ENCODE measurements around the gene SNX4.

DNA sequence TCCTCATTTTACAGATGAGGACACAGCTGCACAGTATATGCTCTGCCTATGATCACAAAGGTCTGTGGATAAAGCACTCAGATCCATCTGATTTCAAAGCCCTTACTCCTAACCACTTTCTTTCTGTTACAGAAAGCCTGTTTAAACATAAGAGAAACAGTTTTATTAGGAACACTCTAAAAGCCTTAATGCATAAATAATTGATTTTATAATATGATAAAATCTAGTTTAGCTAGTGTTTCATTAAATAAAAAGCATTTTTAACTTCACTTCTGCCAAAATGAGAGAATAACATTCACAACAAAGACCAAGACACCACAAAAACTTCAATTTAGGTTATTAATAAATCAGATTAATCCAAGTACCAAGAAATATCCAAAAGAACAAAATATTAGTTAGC is 21.4 kb downstream of the SNX4 start:
- no peak for TF ChIP-seq EP300 (IDR thresholded peaks at IDR 0.05)
- TF ChIP-seq POLR2A (IDR thresholded peaks at IDR 0.05) = no peak
- TF ChIP-seq, protein P1, sequence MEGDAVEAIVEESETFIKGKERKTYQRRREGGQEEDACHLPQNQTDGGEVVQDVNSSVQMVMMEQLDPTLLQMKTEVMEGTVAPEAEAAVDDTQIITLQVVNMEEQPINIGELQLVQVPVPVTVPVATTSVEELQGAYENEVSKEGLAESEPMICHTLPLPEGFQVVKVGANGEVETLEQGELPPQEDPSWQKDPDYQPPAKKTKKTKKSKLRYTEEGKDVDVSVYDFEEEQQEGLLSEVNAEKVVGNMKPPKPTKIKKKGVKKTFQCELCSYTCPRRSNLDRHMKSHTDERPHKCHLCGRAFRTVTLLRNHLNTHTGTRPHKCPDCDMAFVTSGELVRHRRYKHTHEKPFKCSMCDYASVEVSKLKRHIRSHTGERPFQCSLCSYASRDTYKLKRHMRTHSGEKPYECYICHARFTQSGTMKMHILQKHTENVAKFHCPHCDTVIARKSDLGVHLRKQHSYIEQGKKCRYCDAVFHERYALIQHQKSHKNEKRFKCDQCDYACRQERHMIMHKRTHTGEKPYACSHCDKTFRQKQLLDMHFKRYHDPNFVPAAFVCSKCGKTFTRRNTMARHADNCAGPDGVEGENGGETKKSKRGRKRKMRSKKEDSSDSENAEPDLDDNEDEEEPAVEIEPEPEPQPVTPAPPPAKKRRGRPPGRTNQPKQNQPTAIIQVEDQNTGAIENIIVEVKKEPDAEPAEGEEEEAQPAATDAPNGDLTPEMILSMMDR (IDR thresholded peaks at IDR 0.05) = no peak

Data from sigmoid colon (tissue), 4 donors.